ENCODE results near the gene MLC1.
A peak's percentile ranks its signal among the peaks of the same experiment; 100 is the strongest.

MLC1 gene

GRCh38 chr22:50034126-50035081 lies 50.8 kb downstream of the MLC1 start:
- DNase-seq, result no peak

- no peak for DNase-seq
These were observed 52.2 kb downstream of the MLC1 start for GRCh38 chr22:50032941-50033601.

DNA sequence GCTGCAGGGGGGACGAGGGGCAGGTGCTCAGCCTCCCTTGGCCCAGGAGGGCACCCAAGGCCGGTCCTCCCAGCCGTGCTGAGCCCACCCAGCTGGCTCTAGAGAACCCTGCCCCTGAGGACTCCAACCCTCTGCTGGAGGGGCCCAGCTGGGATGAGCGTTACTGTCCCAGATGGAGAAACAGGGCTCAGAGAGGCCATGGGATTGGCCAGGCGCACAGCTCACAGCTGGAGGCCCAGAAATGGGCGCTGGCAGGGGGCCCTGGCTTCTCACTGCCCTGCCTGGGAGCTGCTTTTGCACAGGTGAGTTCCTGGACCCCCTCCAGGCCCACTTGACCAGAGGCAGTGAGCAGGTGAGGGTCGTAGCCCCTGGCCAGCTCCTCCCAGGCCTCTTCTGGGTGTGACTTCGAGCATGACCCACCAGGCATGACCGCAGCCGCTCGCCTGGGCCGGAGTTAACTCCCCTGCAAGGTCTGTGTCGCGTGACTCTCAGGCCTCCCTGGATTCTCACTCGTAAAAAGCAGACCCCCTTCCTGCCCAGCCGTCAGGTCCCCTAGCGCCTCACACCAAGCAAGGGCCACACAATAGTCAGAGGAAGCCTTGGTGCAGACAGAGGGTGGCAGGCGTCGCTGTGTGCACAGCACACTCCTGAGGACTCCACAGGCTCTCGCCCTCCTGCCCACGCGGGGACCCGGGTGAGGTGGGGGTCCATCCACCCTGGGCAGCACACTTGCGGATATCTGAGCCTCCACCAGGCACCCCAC lies 52.9 kb downstream of the MLC1 start:
- no peak for DNase-seq

DNA sequence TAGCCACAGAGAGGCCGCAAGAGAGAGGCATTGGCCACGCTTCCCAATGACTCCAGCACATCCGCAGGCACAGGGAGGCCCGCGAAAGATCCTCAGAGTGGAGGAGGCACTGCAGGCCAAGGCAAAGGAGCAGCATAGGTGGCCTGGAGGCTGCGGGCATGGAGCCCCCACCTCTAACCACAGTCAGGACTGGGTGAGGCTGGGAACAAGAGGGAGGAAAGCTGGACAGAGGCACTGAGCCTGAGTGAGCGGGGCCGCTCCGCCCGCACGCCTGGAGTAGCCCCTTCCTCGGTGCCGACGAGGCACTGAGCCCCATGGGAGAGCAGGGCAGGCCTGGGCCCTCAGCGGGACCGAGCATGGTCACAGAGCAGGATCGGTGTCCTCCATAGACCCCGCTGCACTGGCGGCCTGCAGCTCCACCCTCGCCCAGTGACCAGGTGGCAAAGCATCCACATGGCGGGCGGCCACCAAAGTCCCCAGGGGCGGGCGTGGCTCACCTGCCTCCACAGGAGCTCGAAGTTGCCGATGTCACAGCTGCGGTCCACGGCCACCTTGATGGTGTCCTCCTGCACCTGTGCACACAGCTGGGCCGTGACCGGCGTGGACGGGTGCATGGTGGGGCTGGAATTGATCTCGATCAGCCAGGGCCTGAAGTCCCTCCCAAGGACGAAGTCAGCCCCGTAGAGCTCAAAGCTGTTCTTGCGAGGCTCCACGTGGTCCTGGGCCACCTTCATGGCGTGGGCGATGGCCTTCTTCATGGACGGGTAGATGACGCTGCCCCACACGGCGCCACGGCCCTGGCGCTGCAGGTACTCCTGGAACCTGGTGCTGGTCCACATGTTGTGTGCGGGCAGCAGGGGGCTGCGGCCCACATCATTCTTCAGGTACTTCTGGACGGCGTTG lies 53.8 kb downstream of the MLC1 start:
- DNase-seq, result no peak

GRCh38 chr22:50030297-50031188 lies 54.7 kb downstream of the MLC1 start:
- DNase-seq, result peak; percentile 37

DNA sequence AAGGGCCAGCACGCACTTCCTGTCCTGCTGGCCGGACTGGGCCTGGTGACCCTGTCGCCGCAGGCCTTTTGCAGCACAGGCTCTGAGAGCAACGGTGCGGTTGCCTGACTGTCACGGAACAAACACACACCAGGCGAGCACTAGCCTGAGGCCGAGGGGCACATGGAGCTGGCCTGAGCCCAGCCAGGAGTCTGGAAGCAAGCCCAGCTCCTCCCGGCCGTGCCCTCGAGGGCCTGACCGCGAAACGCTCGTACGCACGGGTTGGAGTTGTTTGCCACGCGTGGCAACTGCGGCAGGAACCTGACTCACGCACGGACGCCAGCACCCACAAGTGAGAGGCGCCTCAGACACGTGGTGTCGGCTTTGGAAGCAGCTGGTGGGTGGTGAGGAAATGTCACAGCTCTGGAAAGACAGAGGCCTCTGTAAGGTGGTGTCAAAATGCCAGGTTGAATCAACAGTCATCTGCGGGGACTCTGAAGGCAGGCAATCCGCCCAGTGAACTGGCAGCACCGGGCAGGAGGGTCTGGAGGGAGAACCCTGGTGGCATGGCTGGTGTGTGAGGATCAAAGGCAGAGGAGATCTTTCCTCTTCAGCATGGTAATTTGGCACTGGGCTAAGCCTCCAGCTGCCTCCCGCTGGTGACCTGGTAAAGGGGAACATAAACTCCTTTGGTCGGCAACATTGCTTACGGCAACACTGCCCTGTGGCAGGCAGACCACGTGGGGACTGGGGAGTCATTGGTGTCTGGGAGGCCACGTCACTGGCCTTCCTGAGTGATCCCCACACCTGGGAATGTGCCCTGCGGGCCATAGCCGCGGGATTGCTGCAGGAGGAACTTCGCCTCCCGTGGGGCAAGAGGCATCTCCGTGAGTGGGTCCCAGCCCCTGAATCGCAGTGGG lies 57.3 kb downstream of the MLC1 start:
- no peak for DNase-seq

DNA sequence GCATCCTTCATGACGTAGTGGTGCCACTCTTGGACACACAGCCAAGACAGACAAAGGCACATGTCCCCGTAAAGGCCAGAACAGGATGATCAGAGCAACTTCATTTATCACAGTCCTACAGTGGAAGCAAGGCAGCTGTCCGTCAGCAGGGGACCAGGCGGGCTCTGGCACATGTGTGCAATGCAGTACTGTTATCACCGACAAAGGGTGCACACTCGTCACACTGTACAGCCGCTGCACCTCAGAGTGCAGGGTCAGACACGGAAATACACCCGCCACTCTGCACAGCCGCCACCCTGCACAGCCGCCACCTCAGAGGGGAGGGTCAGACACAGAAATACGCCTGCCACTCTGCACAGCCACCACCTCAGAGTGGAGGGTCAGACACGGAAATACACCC lies 59.2 kb downstream of the MLC1 start:
- no peak for DNase-seq

DNA sequence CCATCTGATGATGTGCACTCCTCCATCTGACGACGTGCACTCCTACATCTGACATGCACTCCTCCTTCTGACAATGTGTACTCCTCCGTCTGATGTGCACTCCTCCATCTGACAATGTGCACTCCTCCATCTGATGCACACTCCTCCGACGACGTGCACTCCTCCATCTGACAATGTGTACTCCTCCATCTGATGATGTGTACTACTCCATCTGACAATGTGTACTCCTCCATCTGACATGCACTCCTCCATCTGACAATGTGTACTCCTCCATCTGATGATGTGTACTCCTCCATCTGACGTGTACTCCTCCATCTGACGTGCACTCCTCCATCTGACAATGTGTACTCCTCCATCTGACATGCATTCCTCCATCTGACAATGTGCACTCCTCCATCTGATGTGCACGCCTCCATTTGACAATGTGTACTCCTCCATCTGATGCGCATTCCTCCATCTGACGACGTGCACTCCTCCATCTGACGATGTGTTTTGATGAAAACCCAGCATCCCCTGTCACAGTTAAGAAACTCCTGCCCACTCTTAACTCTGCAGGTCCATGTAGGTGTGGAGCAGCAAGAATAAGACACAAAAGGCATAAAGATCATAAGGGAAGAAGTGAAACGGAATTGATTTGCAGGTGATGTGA lies 62.9 kb downstream of the MLC1 start:
- DNase-seq, result no peak

DNA sequence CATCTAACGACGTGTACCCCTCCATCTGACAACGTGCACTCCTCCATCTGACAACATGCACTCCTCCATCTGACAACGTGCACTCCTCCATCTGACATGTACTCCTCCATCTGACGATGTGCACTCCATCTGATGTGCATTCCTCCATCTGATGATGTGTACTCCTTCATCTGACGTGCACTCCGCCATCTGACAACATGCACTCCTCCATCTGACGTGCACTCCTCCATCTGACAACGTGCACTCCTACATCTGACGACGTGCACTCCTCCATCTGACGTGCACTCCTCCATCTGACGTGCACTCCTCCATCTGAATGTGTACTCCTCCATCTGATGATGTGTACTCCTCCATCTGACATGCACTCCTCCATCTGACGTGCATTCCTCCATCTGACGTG lies 64.6 kb downstream of the MLC1 start:
- DNase-seq, result no peak

DNA sequence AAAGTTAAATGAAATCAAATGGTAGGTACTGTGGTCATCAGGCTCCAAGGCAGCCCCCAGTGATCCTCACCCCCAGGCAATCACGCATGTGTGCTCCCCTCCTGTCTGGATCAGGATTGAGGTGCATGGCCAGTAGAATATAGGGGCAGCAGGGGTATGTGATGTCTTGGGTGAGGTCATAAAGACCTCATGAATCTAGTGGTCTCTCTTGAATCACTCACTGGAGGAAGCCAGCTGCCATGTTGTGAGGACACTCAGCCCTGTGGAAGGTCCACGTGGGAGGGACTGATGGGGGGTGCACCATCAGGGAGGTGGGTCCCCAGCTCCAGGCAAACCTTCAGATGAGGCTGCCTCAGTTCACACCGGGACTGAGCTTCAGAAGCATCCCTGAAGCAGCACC lies 65.9 kb downstream of the MLC1 start:
- no peak for DNase-seq

- DNase-seq, result no peak
These were observed 66.5 kb downstream of the MLC1 start for GRCh38 chr22:50018608-50019285.

GRCh38 chr22:50017701-50018224 lies 67.5 kb downstream of the MLC1 start:
- no peak for DNase-seq

- no peak for DNase-seq
These were observed 68.1 kb downstream of the MLC1 start for GRCh38 chr22:50016988-50017700.

GRCh38 chr22:50016308-50016987 lies 68.8 kb downstream of the MLC1 start:
- no peak for DNase-seq

- no peak for DNase-seq
These were observed 69.5 kb downstream of the MLC1 start for GRCh38 chr22:50015451-50016307.

DNA sequence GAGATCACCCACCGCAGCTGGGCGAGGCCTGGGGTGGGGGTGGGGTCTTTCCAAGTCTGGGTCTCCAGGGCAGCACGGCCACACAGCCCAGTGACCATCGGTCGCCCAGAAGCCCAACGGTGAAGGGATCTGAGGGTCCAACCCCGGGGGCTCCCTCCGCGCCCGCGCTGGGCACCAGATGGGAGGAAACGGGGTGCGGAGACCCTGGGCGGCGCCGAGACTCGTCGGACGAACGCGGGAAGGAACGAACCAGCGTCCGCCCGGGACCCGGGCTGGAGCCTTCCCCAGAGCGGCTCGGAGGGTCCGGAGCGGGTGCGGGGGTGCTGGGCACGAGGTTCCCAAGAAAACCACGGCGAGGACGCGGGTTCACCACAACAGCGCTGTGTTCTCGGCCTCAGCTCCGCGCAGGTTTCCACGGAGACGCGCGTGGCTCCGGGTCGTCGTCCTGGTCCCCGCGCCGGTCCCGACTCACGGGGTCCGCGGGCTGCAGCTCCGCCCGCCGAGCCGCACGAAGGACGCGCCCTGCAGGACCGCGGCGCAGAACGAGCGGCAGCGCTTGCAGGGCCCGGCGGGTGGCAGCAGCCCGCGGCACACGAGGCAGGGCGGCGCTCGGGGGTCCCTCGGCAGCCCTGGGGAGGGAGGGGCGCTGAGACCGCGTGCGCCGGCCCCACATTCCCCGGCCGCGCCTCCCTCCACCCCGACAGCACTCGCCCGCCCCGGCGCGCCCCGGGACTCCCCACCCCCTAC lies 70.4 kb downstream of the MLC1 start:
- no peak for DNase-seq
